H9 (cell line): ENCODE measurements around the gene GAPDH. TPM values are rescaled to one million over a fixed set of nuclear protein-coding genes. Genes with fewer than 3 reads are reported as not detected.

Experiments
- DNase-seq: peaks from one replicate; pipeline ENCODE4 v3.0.0-alpha.2; 2017
- H2AFZ ChIP-seq: one replicate; pipeline ENCODE4 v1.6.1; 2013; ENCODE audit warnings: mild to moderate bottlenecking, low read length, control low read depth, moderate library complexity
- H2AK5ac ChIP-seq: 2 replicates; pipeline ENCODE4 v1.6.1; 2013; ENCODE audit warnings: low read length, control low read depth, mixed read lengths; ENCODE audit not compliant: insufficient read length
- H2BK120ac ChIP-seq: one replicate; pipeline ENCODE4 v1.6.1; 2013; ENCODE audit warnings: low read depth, mild to moderate bottlenecking, low read length, control low read depth, inconsistent platforms; ENCODE audit not compliant: poor library complexity, severe bottlenecking
- H2BK12ac ChIP-seq: 2 replicates; pipeline ENCODE4 v1.6.1; 2013; ENCODE audit warnings: low read length, control low read depth, mixed read lengths, low read depth; ENCODE audit not compliant: insufficient read length
- H2BK15ac ChIP-seq: 2 replicates; pipeline ENCODE4 v1.6.1; 2013; ENCODE audit warnings: low read depth, low read length, control low read depth
- H2BK20ac ChIP-seq: one replicate; pipeline ENCODE4 v1.6.1; 2013; ENCODE audit warnings: low read depth, mild to moderate bottlenecking, low read length, control low read depth, inconsistent platforms; ENCODE audit not compliant: poor library complexity, severe bottlenecking
- H2BK5ac ChIP-seq: 2 replicates; pipeline ENCODE4 v1.6.1; 2013; ENCODE audit warnings: low read length, control low read depth, mixed read lengths; ENCODE audit not compliant: insufficient read length
- H3K14ac ChIP-seq: 2 replicates; pipeline ENCODE4 v1.6.1; 2013; ENCODE audit warnings: low read length, control low read depth; ENCODE audit not compliant: insufficient read depth
- H3K18ac ChIP-seq: 2 replicates; pipeline ENCODE4 v1.6.1; 2013; ENCODE audit warnings: low read depth, mild to moderate bottlenecking, mixed read lengths, low read length, control low read depth; ENCODE audit not compliant: insufficient read length
- H3K23ac ChIP-seq: 2 replicates; pipeline ENCODE4 v1.6.1; 2013; ENCODE audit warnings: low read length, control low read depth, mixed read lengths, low read depth; ENCODE audit not compliant: insufficient read length
- H3K23me2 ChIP-seq: 2 replicates; pipeline ENCODE4 v1.6.1; 2013; ENCODE audit warnings: low read depth, mild to moderate bottlenecking, mixed read lengths, low read length, control low read depth; ENCODE audit not compliant: insufficient read length, poor library complexity, severe bottlenecking
- H3K27ac ChIP-seq: 2 replicates; pipeline ENCODE4 v1.5.1; 2013; ENCODE audit warnings: low read length, control low read depth, mixed read lengths, low read depth; ENCODE audit not compliant: insufficient read length
- H3K27me3 ChIP-seq: 2 replicates; pipeline ENCODE4 v1.6.1; 2013; ENCODE audit warnings: low read length, control low read depth, inconsistent platforms; ENCODE audit not compliant: insufficient read depth
- H3K4ac ChIP-seq: 2 replicates; pipeline ENCODE4 v1.6.1; 2013; ENCODE audit warnings: low read depth, mild to moderate bottlenecking, control low read depth, inconsistent platforms, low read length, moderate library complexity
- H3K4me1 ChIP-seq: 2 replicates; pipeline ENCODE4 v1.6.1; 2013; ENCODE audit warnings: low read length, control low read depth, inconsistent platforms; ENCODE audit not compliant: insufficient read depth
- H3K4me2 ChIP-seq: 2 replicates; pipeline ENCODE4 v1.6.1; 2013; ENCODE audit warnings: low read length, control low read depth, mixed read lengths; ENCODE audit not compliant: insufficient read length, insufficient read depth
- H3K56ac ChIP-seq: 2 replicates; pipeline ENCODE4 v1.6.1; 2013; ENCODE audit warnings: low read depth, mild to moderate bottlenecking, mixed read lengths, low read length, control low read depth; ENCODE audit not compliant: insufficient read length
- H3K79me1 ChIP-seq: 2 replicates; pipeline ENCODE4 v1.6.1; 2013; ENCODE audit warnings: low read depth, mild to moderate bottlenecking, moderate library complexity, low read length, control low read depth, inconsistent platforms; ENCODE audit not compliant: insufficient read depth, poor library complexity, severe bottlenecking
- H3K79me2 ChIP-seq: 2 replicates; pipeline ENCODE4 v1.6.1; 2013; ENCODE audit warnings: low read length, control low read depth, inconsistent platforms; ENCODE audit not compliant: insufficient read depth
- H3K9ac ChIP-seq: 2 replicates; pipeline ENCODE4 v1.6.1; 2013; ENCODE audit warnings: low read length, control low read depth, mixed read lengths; ENCODE audit not compliant: insufficient read length; ENCODE audit errors: extremely low read depth
- H3K9me3 ChIP-seq: one replicate; pipeline ENCODE4 v1.6.1; 2013; ENCODE audit warnings: low read depth, low read length, inconsistent platforms; ENCODE audit not compliant: control insufficient read depth
- H3T11ph ChIP-seq: one replicate; pipeline ENCODE4 v1.6.1; 2013; ENCODE audit warnings: mild to moderate bottlenecking, low read length, control low read depth, inconsistent platforms
- H4K20me1 ChIP-seq: one replicate; pipeline ENCODE4 v1.6.1; 2013; ENCODE audit not compliant: control insufficient read depth, insufficient read length, insufficient read depth
- H4K5ac ChIP-seq: 2 replicates; pipeline ENCODE4 v1.6.1; 2013; ENCODE audit warnings: low read depth, mild to moderate bottlenecking, mixed read lengths, low read length, control low read depth; ENCODE audit not compliant: insufficient read length
- H4K8ac ChIP-seq: replicated peaks from 2 replicates; pipeline ENCODE4 v1.6.1; 2013; ENCODE audit warnings: low read length, control low read depth, mixed read lengths, low read depth; ENCODE audit not compliant: insufficient read length
- H4K91ac ChIP-seq: 2 replicates; pipeline ENCODE4 v1.6.1; 2013; ENCODE audit warnings: low read depth, mild to moderate bottlenecking, moderate library complexity, mixed read lengths, low read length, control low read depth; ENCODE audit not compliant: insufficient read length
- H3K27ac Mint-ChIP-seq, 3 experiments: 2 replicates in 2 of 3; 3 replicates in 1 of 3; pipeline ENCODE4 v1.8.0; 2020 to 2021; ENCODE audit warnings: mixed read lengths in 3 of 3, mild to moderate bottlenecking in 1 of 3, moderate library complexity in 1 of 3
- H3K27me3 Mint-ChIP-seq: 2 replicates; pipeline ENCODE4 v1.8.0; 2021; ENCODE audit warnings: low read depth, mild to moderate bottlenecking, moderate library complexity, mixed read lengths
- H3K36me3 Mint-ChIP-seq, 3 experiments: 2 replicates in 2 of 3; 3 replicates in 1 of 3; pipeline ENCODE4 v1.8.0; 2020 to 2021; ENCODE audit warnings: low read depth in 3 of 3, mixed read lengths in 3 of 3; ENCODE audit not compliant: insufficient read depth in 1 of 3
- H3K4me1 Mint-ChIP-seq, 2 experiments: 2 replicates each; pipeline ENCODE4 v1.8.0; 2020; ENCODE audit warnings: mixed read lengths in 2 of 2
- H3K4me3 Mint-ChIP-seq, 2 experiments: 2 replicates in 1 of 2; 3 replicates in 1 of 2; pipeline ENCODE4 v1.8.0; 2020 to 2021; ENCODE audit warnings: mild to moderate bottlenecking in 2 of 2, mixed read lengths in 2 of 2, moderate library complexity in 1 of 2
- H3K9me3 Mint-ChIP-seq, 2 experiments: 2 replicates in 1 of 2; 3 replicates in 1 of 2; pipeline ENCODE4 v1.8.0; 2020; ENCODE audit warnings: mild to moderate bottlenecking in 2 of 2, mixed read lengths in 2 of 2, moderate library complexity in 1 of 2
- WGBS: extraction: QIAGEN DNeasy Blood & Tissue Kit; methylation state at CpG from one replicate; pipeline ENCODE4 v1.1.7; 2013; ENCODE audit warnings: missing lambda C conversion rate, low lambda C conversion rate, mixed read lengths; ENCODE audit not compliant: insufficient read length; ENCODE audit errors: extremely low coverage; 5-methylcytosine and 5-hydroxymethylcytosine counted together
- total RNA-seq: library from RNA; stranded (reverse); gene quantifications from 2 replicates; pipeline ENCODE4 v1.2.1, GENCODE V29; 2021
- TF ChIP-seq, protein P1 (sequence below): fragments of 200-600 bp; sonication (generic); conservative IDR thresholded peaks from 3 replicates; pipeline ENCODE4 v1.8.0; 2021; ENCODE audit warnings: antibody characterized with exemption, mild to moderate bottlenecking

GAPDH gene
- total RNA-seq, 1 experiment from 2014 or later, result 4,581 TPM

DNA sequence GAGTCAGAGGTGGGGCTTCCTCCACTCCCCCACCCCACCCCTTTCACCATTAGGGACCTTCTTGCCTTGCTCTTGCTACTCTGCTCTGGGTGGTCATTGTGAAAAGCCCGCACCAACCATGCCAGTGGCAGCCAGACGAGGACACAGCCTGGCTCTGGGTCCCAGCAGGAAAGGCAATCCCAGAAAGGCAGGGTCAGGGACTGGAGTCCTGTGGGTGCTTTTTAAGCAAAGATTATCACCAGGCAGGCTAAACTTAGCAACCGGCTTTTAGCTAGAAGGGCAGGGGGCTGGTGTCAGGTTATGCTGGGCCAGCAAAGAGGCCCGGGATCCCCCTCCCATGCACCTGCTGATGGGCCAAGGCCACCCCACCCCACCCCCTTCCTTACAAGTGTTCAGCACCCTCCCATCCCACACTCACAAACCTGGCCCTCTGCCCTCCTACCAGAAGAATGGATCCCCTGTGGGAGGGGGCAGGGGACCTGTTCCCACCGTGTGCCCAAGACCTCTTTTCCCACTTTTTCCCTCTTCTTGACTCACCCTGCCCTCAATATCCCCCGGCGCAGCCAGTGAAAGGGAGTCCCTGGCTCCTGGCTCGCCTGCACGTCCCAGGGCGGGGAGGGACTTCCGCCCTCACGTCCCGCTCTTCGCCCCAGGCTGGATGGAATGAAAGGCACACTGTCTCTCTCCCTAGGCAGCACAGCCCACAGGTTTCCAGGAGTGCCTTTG lies 1.2 kb upstream of the GAPDH start:
- peaks cover 9% of the 10 kb centered on the region; the same call in 1 of the 2 replicates for H3K79me2 ChIP-seq

More for the DNA sequence above, 1.2 kb upstream of the GAPDH start:
- Histone ChIP-seq H3K18ac (peak overlapping the region; percentile 100), H2BK15ac (no peak overlapping the region), H2AK5ac (no peak overlapping the region), H3K4ac (no peak overlapping the region; the same call in 1 of the 2 replicates), H3K23ac (no peak overlapping the region), H2BK20ac (no peak overlapping the region), H3K4me1 (no peaks in the 10 kb centered on the region; the same call in 1 of the 2 replicates), H3K9ac (peak overlapping the region; percentile 54), H3K23me2 (peaks cover 18% of the 10 kb centered on the region), H3K27ac (peak overlapping the region; percentile 75), H2AFZ (no peak overlapping the region), H3K9me3 (no peaks in the 10 kb centered on the region), H2BK120ac (no peak overlapping the region), H4K20me1 (no peaks in the 10 kb centered on the region), H4K8ac (no peak overlapping the region), H3K4me2 (peak overlapping the region; percentile 73), H3K27me3 (no peaks in the 10 kb centered on the region), H2BK5ac (no peak overlapping the region), H3K79me1 (no peaks in the 10 kb centered on the region), H3K14ac (peak overlapping the region; percentile 100), H3K56ac (no peak overlapping the region), H3T11ph (no peak overlapping the region), H4K5ac (no peak overlapping the region), H4K91ac (no peak overlapping the region), H2BK12ac (no peak overlapping the region)
- peaks cover 60 to 76% (median 72%) of the 10 kb centered on the region in 3 experiments for H3K36me3 Mint-ChIP-seq
- H3K27ac Mint-ChIP-seq, result peak overlapping the region; percentile 95 to 99 (median 95)
- peaks cover 5% of the 10 kb centered on the region; the same call in 1 of the 2 replicates for H3K27me3 Mint-ChIP-seq
- peak; percentile 91 for DNase-seq
- no peaks in the 10 kb centered on the region; a peak in 1 of 5 replicates for H3K9me3 Mint-ChIP-seq
- TF ChIP-seq, protein P1, sequence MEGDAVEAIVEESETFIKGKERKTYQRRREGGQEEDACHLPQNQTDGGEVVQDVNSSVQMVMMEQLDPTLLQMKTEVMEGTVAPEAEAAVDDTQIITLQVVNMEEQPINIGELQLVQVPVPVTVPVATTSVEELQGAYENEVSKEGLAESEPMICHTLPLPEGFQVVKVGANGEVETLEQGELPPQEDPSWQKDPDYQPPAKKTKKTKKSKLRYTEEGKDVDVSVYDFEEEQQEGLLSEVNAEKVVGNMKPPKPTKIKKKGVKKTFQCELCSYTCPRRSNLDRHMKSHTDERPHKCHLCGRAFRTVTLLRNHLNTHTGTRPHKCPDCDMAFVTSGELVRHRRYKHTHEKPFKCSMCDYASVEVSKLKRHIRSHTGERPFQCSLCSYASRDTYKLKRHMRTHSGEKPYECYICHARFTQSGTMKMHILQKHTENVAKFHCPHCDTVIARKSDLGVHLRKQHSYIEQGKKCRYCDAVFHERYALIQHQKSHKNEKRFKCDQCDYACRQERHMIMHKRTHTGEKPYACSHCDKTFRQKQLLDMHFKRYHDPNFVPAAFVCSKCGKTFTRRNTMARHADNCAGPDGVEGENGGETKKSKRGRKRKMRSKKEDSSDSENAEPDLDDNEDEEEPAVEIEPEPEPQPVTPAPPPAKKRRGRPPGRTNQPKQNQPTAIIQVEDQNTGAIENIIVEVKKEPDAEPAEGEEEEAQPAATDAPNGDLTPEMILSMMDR, result no peak
- H3K4me3 Mint-ChIP-seq, result peak overlapping the region; percentile 92 to 97
- peaks cover 32 to 46% of the 10 kb centered on the region in 2 experiments for H3K4me1 Mint-ChIP-seq
- no CpG with 5 or more reads among the region's 14 CpGs for WGBS
